ENCODE results near the gene PHETA1.

Gene PHETA1, protein sequence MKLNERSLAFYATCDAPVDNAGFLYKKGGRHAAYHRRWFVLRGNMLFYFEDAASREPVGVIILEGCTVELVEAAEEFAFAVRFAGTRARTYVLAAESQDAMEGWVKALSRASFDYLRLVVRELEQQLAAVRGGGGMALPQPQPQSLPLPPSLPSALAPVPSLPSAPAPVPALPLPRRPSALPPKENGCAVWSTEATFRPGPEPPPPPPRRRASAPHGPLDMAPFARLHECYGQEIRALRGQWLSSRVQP

GRCh38 chr12:111368788-111369495 lies at the start of gene PHETA1:
Gene PHETA1, minus strand, starts transcription at chr12:111369095. Its CDS starts 5,668 bp downstream, at chr12:111363427.
- TF ChIP-seq CTCF (IDR thresholded peaks at IDR 0.05; ENCODE audit: low read depth, low read length) = no peak

DNA sequence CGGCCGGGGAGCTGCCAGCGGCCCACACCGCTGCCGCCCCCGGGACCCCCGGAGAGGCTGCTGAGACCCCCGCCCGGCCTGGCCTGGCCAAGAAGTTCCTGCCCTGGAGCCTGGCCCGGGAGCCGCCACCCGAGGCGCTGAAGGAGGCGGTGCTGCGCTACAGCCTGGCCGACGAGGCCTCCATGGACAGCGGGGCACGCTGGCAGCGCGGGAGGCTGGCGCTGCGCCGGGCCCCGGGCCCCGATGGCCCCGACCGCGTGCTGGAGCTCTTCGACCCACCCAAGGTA lies 49.6 kb upstream of the PHETA1 start:
- no peak overlapping the region for H3K4me3 ChIP-seq (ENCODE audit: low read depth, low read length)
- TF ChIP-seq CTCF (IDR thresholded peaks at IDR 0.05; ENCODE audit: low read depth, low read length) = no peak

More at GRCh38 chr12:111368788-111369495, at the start of gene PHETA1:
- H3K4me3 ChIP-seq (ENCODE audit: low read depth, low read length) = peak within 1 kb of the TSS; percentile 74

DNA sequence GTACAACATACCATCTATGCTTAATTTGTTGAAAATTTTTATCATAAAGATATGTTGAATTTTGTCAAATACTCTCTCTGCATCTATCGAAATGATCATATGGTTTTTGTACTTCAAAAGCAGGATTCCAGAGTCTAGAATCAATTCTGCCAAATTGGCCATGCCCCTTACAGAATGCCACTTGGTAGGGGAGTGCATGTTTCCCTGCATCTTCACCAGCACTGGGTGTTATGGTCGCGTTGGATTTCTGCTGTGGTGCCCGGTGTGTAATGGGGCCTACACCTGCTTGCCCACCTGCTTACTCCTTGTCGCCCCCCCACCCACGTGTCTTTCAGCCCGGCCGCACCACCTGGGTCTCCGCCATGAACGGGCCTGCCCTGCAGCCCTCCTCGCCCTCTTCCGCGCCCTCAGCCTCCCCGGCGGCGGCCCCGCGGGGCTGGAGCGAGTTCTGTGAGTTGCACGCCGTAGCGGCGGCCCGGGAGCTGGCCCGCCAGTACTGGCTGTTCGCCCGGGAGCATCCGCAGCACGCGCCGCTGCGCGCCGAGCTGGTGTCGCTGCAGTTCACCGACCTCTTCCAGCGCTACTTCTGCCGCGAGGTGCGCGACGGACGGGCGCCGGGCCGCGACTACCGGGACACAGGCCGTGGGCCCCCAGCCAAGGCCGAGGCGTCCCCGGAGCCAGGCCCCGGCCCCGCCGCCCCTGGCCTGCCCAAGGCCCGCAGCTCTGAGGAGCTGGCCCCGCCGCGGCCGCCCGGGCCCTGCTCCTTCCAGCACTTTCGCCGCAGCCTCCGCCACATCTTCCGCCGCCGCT lies 49.1 kb upstream of the PHETA1 start:
- TF ChIP-seq CTCF (IDR thresholded peaks at IDR 0.05; ENCODE audit: low read depth, low read length) = no peak
- H3K4me3 ChIP-seq (ENCODE audit: low read depth, low read length) = no peak overlapping the region

DNA sequence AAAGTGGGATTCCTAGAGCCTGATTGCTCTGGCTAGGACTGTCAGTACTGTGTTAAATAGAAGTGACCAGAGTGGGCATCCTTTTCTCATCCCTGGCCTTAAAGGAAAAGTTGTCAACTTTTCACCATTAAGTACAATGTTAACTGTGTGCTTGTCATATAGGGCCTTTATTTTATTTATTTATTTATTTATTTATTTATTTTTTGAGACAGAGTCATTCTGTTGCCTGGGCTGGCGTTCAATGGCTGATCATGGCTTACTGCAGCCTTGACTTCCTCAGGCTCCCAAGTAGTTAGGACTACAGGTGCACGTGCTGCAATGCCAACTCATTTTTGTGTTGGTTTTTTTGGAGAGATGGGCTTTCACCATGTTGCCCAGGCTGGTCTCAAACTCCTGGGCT lies 48.4 kb upstream of the PHETA1 start:
- no peak for TF ChIP-seq CTCF (IDR thresholded peaks at IDR 0.05; ENCODE audit: low read depth, low read length)
- no peak overlapping the region for H3K4me3 ChIP-seq (ENCODE audit: low read depth, low read length)

GRCh38 chr12:111414711-111415252 lies 45.9 kb upstream of the PHETA1 start:
- H3K4me3 ChIP-seq (ENCODE audit: low read depth, low read length) = no peak overlapping the region

DNA sequence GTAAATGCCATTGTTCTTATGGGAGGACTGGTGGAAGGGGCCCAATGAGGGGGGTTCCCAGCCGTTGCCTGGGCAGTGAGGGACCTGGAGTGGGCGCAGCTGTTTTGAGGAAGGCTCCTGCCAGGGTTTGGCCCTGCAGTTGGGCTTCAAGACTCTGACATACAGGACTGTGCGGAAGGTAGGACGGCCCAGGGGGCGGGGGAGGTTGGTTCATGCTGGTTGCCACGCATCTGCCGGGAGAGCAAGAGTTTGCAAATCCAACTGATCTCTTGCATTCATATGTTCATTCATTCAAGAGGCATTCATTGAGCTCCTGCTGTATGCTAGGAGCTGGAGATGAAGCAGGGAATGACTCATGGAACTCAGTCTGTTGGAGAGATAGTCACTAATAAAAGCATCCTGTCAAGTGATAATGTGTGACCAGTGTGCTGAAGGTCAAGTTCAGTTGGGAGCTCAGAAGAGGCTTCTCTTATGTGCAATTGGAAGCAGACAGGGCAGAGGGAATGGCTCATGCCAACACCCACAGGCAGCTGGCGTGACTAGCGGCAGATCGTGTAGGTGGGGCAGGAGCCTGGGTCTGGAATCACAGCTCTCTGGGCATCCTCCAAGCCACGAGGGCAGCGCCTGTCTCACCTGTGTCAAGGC lies 44.7 kb upstream of the PHETA1 start:
- H3K4me3 ChIP-seq (ENCODE audit: low read depth, low read length) = no peak overlapping the region
- no peak for TF ChIP-seq CTCF (IDR thresholded peaks at IDR 0.05; ENCODE audit: low read depth, low read length)

More at GRCh38 chr12:111414711-111415252, 45.9 kb upstream of the PHETA1 start:
- no peak for TF ChIP-seq CTCF (IDR thresholded peaks at IDR 0.05; ENCODE audit: low read depth, low read length)
